Heart right ventricle (tissue), 16 donors: ENCODE data around the gene TOP2A. TPM values are rescaled to one million over a fixed set of nuclear protein-coding genes. Genes with fewer than 3 reads are reported as not detected.
"Not testable (repeated sequence)": the region's sequence is repeated elsewhere in the genome, so short reads cannot be mapped to it uniquely, and the experiment has no call there.

Source experiments
- ATAC-seq, 8 donors: fragments of 200-7000 bp; cut with Tn5 transposase; one replicate each; pipeline ENCODE4 v1.9.1; 2020; ENCODE audit warnings: mild to moderate bottlenecking in 8 of 8, moderate library complexity in 8 of 8, moderate number of reproducible peaks in 1 of 8
- DNase-seq, 2 donors: peaks; one replicate each; pipeline ENCODE4 v3.0.0-alpha.2; 2020
- H3K27ac ChIP-seq, 10 donors: fragments of 200-600 bp; sonication (generic) in 2 of 10; one replicate each; pipeline versions ENCODE4 v1.5.0 to v1.8.0; 2020 to 2022; ENCODE audit warnings: mild to moderate bottlenecking in 3 of 10
- H3K27me3 ChIP-seq, 7 donors: fragments of 200-600 bp; one replicate each; pipeline ENCODE4 v1.8.0; 2021 to 2022; ENCODE audit warnings: mild to moderate bottlenecking in 2 of 7
- H3K36me3 ChIP-seq, 9 donors: fragments of 200-600 bp; sonication (generic) in 1 of 9; one replicate each; pipeline versions ENCODE4 v1.5.0 to v1.8.0; 2020 to 2022; ENCODE audit warnings: mild to moderate bottlenecking in 2 of 9
- H3K4me1 ChIP-seq, 9 donors: fragments of 200-600 bp; sonication (generic) in 1 of 9; one replicate each; pipeline versions ENCODE4 v1.5.0 to v1.8.0; 2020 to 2022; ENCODE audit warnings: mild to moderate bottlenecking in 4 of 9
- H3K4me3 ChIP-seq, 10 donors: fragments of 200-600 bp; sonication (generic) in 2 of 10; one replicate each; pipeline versions ENCODE4 v1.5.0 to v1.8.0; 2020 to 2022; ENCODE audit warnings: mild to moderate bottlenecking in 7 of 10, moderate library complexity in 2 of 10
- H3K9me3 ChIP-seq, 11 donors: fragments of 200-600 bp in 10 of 11; sonication (generic) in 2 of 11; one replicate each; pipeline versions ENCODE4 v1.5.0 to v1.8.0; 2013 to 2022; ENCODE audit warnings: mild to moderate bottlenecking in 2 of 11, control low read depth in 1 of 11, moderate library complexity in 1 of 11
- CTCF ChIP-seq, 9 donors: fragments of 200-600 bp; sonication (generic) in 2 of 9; IDR thresholded peaks; one replicate each; pipeline versions ENCODE4 v1.5.0 to v1.8.0; 2021 to 2022; ENCODE audit warnings: antibody characterized with exemption in 9 of 9, mild to moderate bottlenecking in 5 of 9, moderate library complexity in 1 of 9
- WGBS, 2 donors: extraction: QIAGEN DNeasy Blood & Tissue Kit; methylation state at CpG; one replicate each; pipeline ENCODE4 v1.1.7; 2013; ENCODE audit warnings: inconsistent platforms in 1 of 2; 5-methylcytosine and 5-hydroxymethylcytosine counted together
- intact Hi-C, 10 donors: fragments of 100-400 bp; cut with DNase I; formaldehyde crosslinking; loops; one replicate each; pipeline versions ENCODE4 v1.11.1 to v1.14.2; 2022
- polyA plus RNA-seq, 2 donors: library from polyadenylated mRNA; stranded (reverse); fragments of 200-250 nt; gene quantifications; one replicate each; pipeline ENCODE4 v1.2.3, GENCODE V29; 2013
- total RNA-seq, 10 donors: library from RNA; stranded (reverse); fragmentation: NEBNext Ultra II Directional in 3 of 10; extraction: Animal tissue kit (Norgen Biotek cat#: 25700) in 3 of 10; gene quantifications; one replicate each; pipeline versions ENCODE4 v1.2.1 to v1.2.4, GENCODE V29; 2021 to 2023
- donor health status: Arrhythmogenic right ventricular cardiomyopathy.
- donor health status: ischemic (EF 13 %, LVEDD 7.1; RV severe dilation, severe dysfunction).
- donor health status: healthy with polysubstance abuse.
- donor health status: DM: no; HTN: yes; CAD: no.
- donor health status: DM: no; HTN: no; CAD: no.
- donor health status: ischemic (EF 25% LVEDD 6.9; RV normal size, moderate dysfunction).
- donor health status: ischemic (EF 25% LVEDD 5.7; RV mildly dilated, moderate dysfunction).
- donor health status: healthy.
- donor health status: DM: yes; HTN: yes; CAD: no.
- donor health status: Ischemic cardiomyopathy.
- donor health status: ischemic (EF 35%, LVEDD 5.7; RV mildly dilated, moderate dysfunction).
- donor health status: nonischemic (EF 11% LVEDD 7.7; RV severe dilation, severe dysfunction).
- donor health status: DM: yes; HTN: yes; CAD: no.
- donor health status: PGD.
- donor health status: ischemic (EF 29% LVEDD 5.4; RV normal size, mild dysfunction).
- donor health status: nonischemic (EF 23%, LVEDD 6.1; RV moderate dilation, normal function).

The TOP2A gene
- total and polyA plus RNA-seq, 12 donors: 0.17 to 20.0 (median 1.0) TPM

- H3K27ac ChIP-seq: peak overlapping the region in 1 of 10 donors; percentile 58
- intact Hi-C loops: loop anchor here in 9 of 10 donors (5.0 to 10.0 kb wide), 7 partner anchors 52 to 212 kb away; partner anchors contain the start of genes GJD3 (in 4 of the 9) and RARA (in 3 of the 9)
- H3K27me3 ChIP-seq: peaks cover 0 to 9% (median 0%) of the 10 kb centered on the region in 7 donors
- no peaks in the 10 kb centered on the region for H3K9me3 ChIP-seq
- 36 to 39% methylated on average over 3 of the region's 3 CpGs for WGBS, 2 donors
- ATAC-seq (no peak), DNase-seq (no peak)
- peak overlapping the region in 4 of 10 donors; percentile 59 to 78 (median 61) for H3K4me3 ChIP-seq
- TF ChIP-seq CTCF (IDR thresholded peaks at IDR 0.05): no peak
- peaks cover 0 to 16% (median 0%) of the 10 kb centered on the region in 9 donors for H3K36me3 ChIP-seq
- H3K4me1 ChIP-seq: peaks cover 8 to 48% (median 14%) of the 10 kb centered on the region in 9 donors
These were observed 1.0 kb downstream of the TOP2A start for GRCh38 chr17:40416671-40417070.

GRCh38 chr17:40415390-40415789 lies 2.3 kb downstream of the TOP2A start:
- Histone ChIP-seq H3K4me1 (peaks cover 8 to 48% (median 14%) of the 10 kb centered on the region in 9 donors), H3K36me3 (peaks cover 0 to 29% (median 0%) of the 10 kb centered on the region in 9 donors), H3K27me3 (peaks cover 0 to 9% (median 0%) of the 10 kb centered on the region in 7 donors), H3K27ac (no peak overlapping the region), H3K9me3 (no peaks in the 10 kb centered on the region), H3K4me3 (no peak overlapping the region)
- intact Hi-C loops: loop anchor here in 9 of 10 donors (1.0 to 10.0 kb wide), 9 partner anchors 51 to 211 kb away; partner anchors contain the start of genes GJD3 (in 4 of the 9) and RARA (in 3 of the 9)
- TF ChIP-seq CTCF (IDR thresholded peaks at IDR 0.05): peak; percentile 26 to 79 (median 68)
- WGBS, 2 donors: 49 to 53% methylated on average over 3 of the region's 3 CpGs
- ATAC-seq: no peak
- no peak for DNase-seq

GRCh38 chr17:40414312-40414711 lies 3.4 kb downstream of the TOP2A start:
- not testable (repeated sequence) for H3K27ac ChIP-seq, DNase-seq, ATAC-seq, H3K4me3 ChIP-seq, H3K27me3 ChIP-seq, H3K9me3 ChIP-seq
- H3K4me1 ChIP-seq: peaks cover 8 to 40% (median 14%) of the 10 kb centered on the region in 9 donors
- WGBS, 2 donors: 89 to 90% methylated on average over 4 of the region's 4 CpGs
- H3K36me3 ChIP-seq: peaks cover 0 to 34% (median 0%) of the 10 kb centered on the region in 9 donors
- intact Hi-C loops: loop anchor here in 6 of 10 donors (2.0 to 10.0 kb wide), 4 partner anchors 50 to 210 kb away; partner anchors contain the start of genes GJD3 (in 2 of the 6) and RARA (in 2 of the 6)

GRCh38 chr17:40412880-40413279 lies 4.8 kb downstream of the TOP2A start:
- TF ChIP-seq CTCF (IDR thresholded peaks at IDR 0.05): no peak
- Histone ChIP-seq H3K36me3 (peaks cover 0 to 45% (median 0%) of the 10 kb centered on the region in 9 donors), H3K9me3 (no peaks in the 10 kb centered on the region), H3K27me3 (peaks cover 0 to 9% (median 0%) of the 10 kb centered on the region in 7 donors), H3K4me1 (peaks cover 5 to 28% (median 7%) of the 10 kb centered on the region in 9 donors), H3K4me3 (no peak overlapping the region), H3K27ac (no peak overlapping the region)
- ATAC-seq (no peak), DNase-seq (no peak)
- intact Hi-C loops: loop anchor here in 5 of 10 donors (10.0 kb wide), 3 partner anchors 48 to 208 kb away; partner anchors contain the start of genes GJD3 (in 2 of the 5) and RARA (in 2 of the 5)

GRCh38 chr17:40411821-40412220 lies 5.9 kb downstream of the TOP2A start:
- Histone ChIP-seq H3K4me1 (peaks cover 0 to 21% (median 0%) of the 10 kb centered on the region in 9 donors), H3K27me3 (peaks cover 0 to 7% (median 0%) of the 10 kb centered on the region in 7 donors), H3K27ac (no peak overlapping the region), H3K9me3 (no peaks in the 10 kb centered on the region), H3K4me3 (no peak overlapping the region), H3K36me3 (peaks cover 0 to 54% (median 0%) of the 10 kb centered on the region in 9 donors)
- intact Hi-C loops: loop anchor here in 5 of 10 donors (10.0 kb wide), 3 partner anchors 47 to 207 kb away; partner anchors contain the start of genes GJD3 (in 2 of the 5) and RARA (in 2 of the 5)
- TF ChIP-seq CTCF (IDR thresholded peaks at IDR 0.05): no peak
- ATAC-seq: no peak
- 96 to 98% methylated on average over 4 of the region's 4 CpGs for WGBS, 2 donors
- DNase-seq: no peak
